Bronchial epithelial cell (primary cell): ENCODE data around the gene XRCC2. TPM values are rescaled to one million over a fixed set of nuclear protein-coding genes. Genes with fewer than 3 reads are reported as not detected.
A peak's percentile ranks its signal among the peaks of the same experiment; 100 is the strongest.
"Not testable (repeated sequence)": the region's sequence is repeated elsewhere in the genome, so short reads cannot be mapped to it uniquely, and the experiment has no call there.

Source experiments
- DNase-seq: peaks from one replicate; pipeline ENCODE4 v3.0.0-alpha.2; 2010; ENCODE audit warnings: low read depth
- FAIRE-seq: peaks from 2 replicates; lab custom pipeline; 2011; peaks lifted over from hg19 to GRCh38; lab: Jason Lieb, UNC
- H3K27me3 ChIP-seq: 2 replicates; pipeline ENCODE4 v1.5.1; 2011; ENCODE audit warnings: low read length; ENCODE audit not compliant: control insufficient read depth, insufficient read depth
- H3K36me3 ChIP-seq: 2 replicates; pipeline ENCODE4 v1.5.1; 2011; ENCODE audit warnings: low read length; ENCODE audit not compliant: control insufficient read depth, insufficient read depth
- H3K4me3 ChIP-seq: 2 replicates; pipeline ENCODE4 v1.5.1; 2011; ENCODE audit warnings: mild to moderate bottlenecking, low read depth, low read length, control low read depth
- CTCF ChIP-seq: IDR thresholded peaks from 2 replicates; pipeline ENCODE4 v1.5.1; 2011; ENCODE audit warnings: mild to moderate bottlenecking, moderate library complexity, low read length, control low read depth, inconsistent platforms; ENCODE audit not compliant: insufficient read depth, severe bottlenecking
- total RNA-seq: library from RNA; depleted of rRNA; stranded (reverse); fragments of >200 nt; gene quantifications from 2 replicates; pipeline ENCODE4 v1.2.1, GENCODE V29; 2014

Gene XRCC2
- total RNA-seq, 1 donor from 2014 or later, result 0.26 TPM

- Histone ChIP-seq H3K36me3 (no peaks in the 10 kb centered on the region), H3K27me3 (no peaks in the 10 kb centered on the region), H3K4me3 (no peak overlapping the region)
- FAIRE-seq, result no peak
- peak; percentile 76 for DNase-seq
- TF ChIP-seq CTCF, result no peak
Measured at GRCh38 chr7:152709287-152710152, 33.6 kb upstream of the XRCC2 start.

GRCh38 chr7:152704796-152705384 is 28.9 kb upstream of the XRCC2 start:
- Histone ChIP-seq H3K36me3 (no peaks in the 10 kb centered on the region), H3K4me3 (no peak overlapping the region), H3K27me3 (no peaks in the 10 kb centered on the region)
- DNase-seq, result no peak
- FAIRE-seq, result no peak
- no peak for TF ChIP-seq CTCF

- TF ChIP-seq CTCF, result no peak
- H3K4me3 ChIP-seq, result no peak overlapping the region
- H3K36me3 ChIP-seq, result no peaks in the 10 kb centered on the region
- DNase-seq (no peak), FAIRE-seq (no peak)
- no peaks in the 10 kb centered on the region for H3K27me3 ChIP-seq
Measured at GRCh38 chr7:152699079-152699478, 23.1 kb upstream of the XRCC2 start.

GRCh38 chr7:152697268-152697974 is 21.5 kb upstream of the XRCC2 start:
- DNase-seq, H3K27me3 ChIP-seq, H3K4me3 ChIP-seq, H3K36me3 ChIP-seq, FAIRE-seq: not testable (repeated sequence)

GRCh38 chr7:152692196-152692595 is 16.3 kb upstream of the XRCC2 start:
- FAIRE-seq, result not testable (repeated sequence)

GRCh38 chr7:152683297-152683696 is 7.4 kb upstream of the XRCC2 start:
- no peak for TF ChIP-seq CTCF
- Histone ChIP-seq H3K27me3 (no peaks in the 10 kb centered on the region), H3K4me3 (no peak overlapping the region), H3K36me3 (no peaks in the 10 kb centered on the region)
- DNase-seq, result no peak
- no peak for FAIRE-seq

More at GRCh38 chr7:152692196-152692595, 16.3 kb upstream of the XRCC2 start:
- H3K4me3 ChIP-seq, DNase-seq, H3K27me3 ChIP-seq, H3K36me3 ChIP-seq: not testable (repeated sequence)
